Endothelial cell of umbilical vein (primary cell): ENCODE results near the gene TLE7. TPM values are rescaled to one million over a fixed set of nuclear protein-coding genes. Genes with fewer than 3 reads are reported as not detected.

Experiments
- BruUV-seq: library from RNA; stranded (reverse); fragments of 400-500 nt; replicated peaks from 2 replicates; lab custom pipeline; 2021; lab: Mats Ljungman, UMichigan
- CTCF ChIA-PET: fragments of 300-600, 350-600 bp; sonication (Branson Sonifier 250); formaldehyde crosslinking; loops from one replicate; lab custom pipeline; 2021; ENCODE audit warnings: antibody characterized with exemption, inconsistent platforms; lab: Charles Lee
- POLR2A ChIA-PET: fragments of 300-600, 350-600 bp; sonication (Branson Sonifier 250); formaldehyde crosslinking; loops from one replicate; lab custom pipeline; 2021; ENCODE audit warnings: antibody characterized with exemption, inconsistent platforms; lab: Charles Lee
- DNase-seq: peaks from one replicate; pipeline ENCODE4 v3.0.0-alpha.2; 2011; ENCODE audit warnings: low read depth, low spot score
- FAIRE-seq: peaks from 2 replicates; lab custom pipeline; 2011; peaks lifted over from hg19 to GRCh38; lab: Jason Lieb, UNC
- H2AFZ ChIP-seq: 2 replicates; pipeline ENCODE4 v1.6.0; 2012; ENCODE audit warnings: low read depth, low read length, control low read depth, inconsistent platforms
- H3K27ac ChIP-seq: 2 replicates; pipeline ENCODE4 v1.5.1; 2011; ENCODE audit warnings: low read depth, mild to moderate bottlenecking, control low read depth, low read length, moderate library complexity; ENCODE audit not compliant: insufficient read depth
- H3K27me3 ChIP-seq, 2 experiments: 2 replicates each; pipeline versions ENCODE4 v1.6.0 to v1.6.1; 2011; ENCODE audit warnings: low read length in 2 of 2, mixed read lengths in 1 of 2; ENCODE audit not compliant: control insufficient read depth in 2 of 2, insufficient read depth in 2 of 2
- H3K36me3 ChIP-seq, 2 experiments: 2 replicates in 1 of 2; 3 replicates in 1 of 2; pipeline ENCODE4 v1.5.1; 2011; ENCODE audit warnings: low read length in 2 of 2, mild to moderate bottlenecking in 1 of 2, moderate library complexity in 1 of 2; ENCODE audit not compliant: control insufficient read depth in 2 of 2, insufficient read depth in 2 of 2; ENCODE audit errors: extremely low read depth in 1 of 2
- H3K4me1 ChIP-seq: 3 replicates; pipeline ENCODE4 v1.5.1; 2011; ENCODE audit warnings: mild to moderate bottlenecking, low read length; ENCODE audit not compliant: control insufficient read depth, insufficient read depth; ENCODE audit errors: extremely low read depth
- H3K4me2 ChIP-seq: 2 replicates; pipeline ENCODE4 v1.6.1; 2011; ENCODE audit warnings: low read length, control low read depth, mixed read lengths; ENCODE audit not compliant: insufficient read depth
- H3K4me3 ChIP-seq, 3 experiments: fragments of 200-600 bp in 1 of 3; sonication (generic), shearing (Covaris generic) in 1 of 3; replicated peaks in 1 of 3; 2 replicates each; pipeline ENCODE4 v1.5.1; 2011 to 2016; ENCODE audit warnings: control low read depth in 3 of 3, low read length in 3 of 3, mild to moderate bottlenecking in 2 of 3, inconsistent platforms in 1 of 3, low read depth in 1 of 3, moderate library complexity in 1 of 3; ENCODE audit not compliant: insufficient read depth in 1 of 3
- H3K79me2 ChIP-seq: 2 replicates; pipeline ENCODE4 v1.6.0; 2012; ENCODE audit warnings: low read length, inconsistent platforms; ENCODE audit not compliant: control insufficient read depth, insufficient read depth
- H3K9ac ChIP-seq: replicated peaks from 2 replicates; pipeline ENCODE3; 2011; ENCODE audit warnings: low read length, control low read depth; ENCODE audit not compliant: insufficient read depth; ENCODE audit errors: extremely low read depth
- H3K9me1 ChIP-seq: replicated peaks from 3 replicates; pipeline ENCODE4 v1.6.0; 2011; ENCODE audit warnings: mild to moderate bottlenecking, low read length; ENCODE audit not compliant: control insufficient read depth, insufficient read depth; ENCODE audit errors: extremely low read depth
- H3K9me3 ChIP-seq: replicated peaks from 2 replicates; pipeline ENCODE4 v1.5.1; 2012; ENCODE audit warnings: low read length, inconsistent platforms; ENCODE audit not compliant: control insufficient read depth, insufficient read depth
- H4K20me1 ChIP-seq: replicated peaks from 2 replicates; pipeline ENCODE3; 2011; ENCODE audit warnings: mild to moderate bottlenecking, low read length; ENCODE audit not compliant: control insufficient read depth, insufficient read depth; ENCODE audit errors: extremely low read depth
- FOS ChIP-seq: IDR thresholded peaks from 2 replicates; pipeline ENCODE4 v1.6.1; 2011; ENCODE audit warnings: mild to moderate bottlenecking, low read length, moderate library complexity, borderline replicate concordance; ENCODE audit not compliant: insufficient read depth
- GATA2 ChIP-seq: IDR thresholded peaks from 2 replicates; pipeline ENCODE4 v1.7.0; 2011; ENCODE audit warnings: low read depth, mild to moderate bottlenecking, moderate library complexity, mixed read lengths, low read length; ENCODE audit not compliant: insufficient read length, insufficient read depth
- JUN ChIP-seq: IDR thresholded peaks from 2 replicates; pipeline ENCODE4 v1.6.1; 2011; ENCODE audit warnings: borderline replicate concordance, low read depth; ENCODE audit not compliant: insufficient read length, insufficient read depth
- POLR2A ChIP-seq: IDR thresholded peaks from 2 replicates; pipeline ENCODE4 v1.6.1; 2012; ENCODE audit warnings: low read depth, mild to moderate bottlenecking, control low read depth, low read length
- POLR2AphosphoS5 ChIP-seq: IDR thresholded peaks from 2 replicates; pipeline ENCODE4 v1.6.1; 2012; ENCODE audit warnings: low read depth, mild to moderate bottlenecking, control low read depth, low read length, moderate library complexity; ENCODE audit not compliant: insufficient read depth
- dilution Hi-C: fragments of 300-500 bp; cut with MboI; formaldehyde crosslinking; loops from one replicate; pipeline ENCODE4 v1.15.0; 2019; ENCODE audit warnings: low sequenced_read_pairs; ENCODE audit not compliant: extremely low pct_ligation_motif_present
- intact Hi-C: fragments of 100-400 bp; cut with micrococcal nuclease; formaldehyde crosslinking; loops from one replicate; pipeline ENCODE4 v1.10.0; 2022
- polyA plus RNA-seq, 4 experiments: library from polyadenylated mRNA; depleted of rRNA in 3 of 4; stranded (reverse) in 3 of 4; unstranded in 1 of 4; fragments of >200 nt; gene quantifications; 2 replicates each; pipeline versions ENCODE4 v1.2.1 to v1.2.3, GENCODE V29; 2011 to 2012; ENCODE audit warnings: missing spikeins in 1 of 4
- total RNA-seq: library from RNA; stranded (reverse); gene quantifications from 2 replicates; pipeline ENCODE4 v1.2.3, GENCODE V29; 2021
- TF ChIP-seq, protein P1 (sequence below): IDR thresholded peaks from 2 replicates; pipeline ENCODE4 v1.6.1; 2011; ENCODE audit not compliant: insufficient read depth, insufficient read length
- TF ChIP-seq, protein P2 (sequence below), 2 donors: IDR thresholded peaks; 1 replicate in 1 of 2; 2 replicates in 1 of 2; pipeline ENCODE4 v1.5.1; 2011; ENCODE audit warnings: low read length in 2 of 2, mild to moderate bottlenecking in 2 of 2, moderate library complexity in 2 of 2, control low read depth in 1 of 2, inconsistent platforms in 1 of 2, low read depth in 1 of 2; ENCODE audit not compliant: insufficient read depth in 1 of 2; ENCODE audit errors: extremely low read depth in 1 of 2

The TLE7 gene
- total and polyA plus RNA-seq, 2 donors (not counting 3 experiments of a cell fraction or from before 2014, with no cell fraction given), result not detected

- no peaks in the 10 kb centered on the region for H3K9me1 ChIP-seq
- no peak overlapping the region for H2AFZ ChIP-seq
- BruUV-seq, result no TSS peak
- H3K79me2 ChIP-seq, result no peaks in the 10 kb centered on the region
- H3K27ac ChIP-seq, result no peak overlapping the region
- intact Hi-C loops, result no loop called here
- no peak overlapping the region for H3K9ac ChIP-seq
- peaks cover 0 to 5% of the 10 kb centered on the region in 2 experiments for H3K27me3 ChIP-seq
- H3K4me1 ChIP-seq, result no peaks in the 10 kb centered on the region
- no peaks in the 10 kb centered on the region for H3K9me3 ChIP-seq
- no peak overlapping the region for H3K4me2 ChIP-seq
- no peak overlapping the region for H3K4me3 ChIP-seq
- TF ChIP-seq POLR2AphosphoS5 (no peak), GATA2 (no peak), POLR2A (no peak), FOS (no peak), JUN (no peak)
- TF ChIP-seq, protein P1, sequence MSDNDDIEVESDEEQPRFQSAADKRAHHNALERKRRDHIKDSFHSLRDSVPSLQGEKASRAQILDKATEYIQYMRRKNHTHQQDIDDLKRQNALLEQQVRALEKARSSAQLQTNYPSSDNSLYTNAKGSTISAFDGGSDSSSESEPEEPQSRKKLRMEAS, result no peak
- TF ChIP-seq, protein P2, sequence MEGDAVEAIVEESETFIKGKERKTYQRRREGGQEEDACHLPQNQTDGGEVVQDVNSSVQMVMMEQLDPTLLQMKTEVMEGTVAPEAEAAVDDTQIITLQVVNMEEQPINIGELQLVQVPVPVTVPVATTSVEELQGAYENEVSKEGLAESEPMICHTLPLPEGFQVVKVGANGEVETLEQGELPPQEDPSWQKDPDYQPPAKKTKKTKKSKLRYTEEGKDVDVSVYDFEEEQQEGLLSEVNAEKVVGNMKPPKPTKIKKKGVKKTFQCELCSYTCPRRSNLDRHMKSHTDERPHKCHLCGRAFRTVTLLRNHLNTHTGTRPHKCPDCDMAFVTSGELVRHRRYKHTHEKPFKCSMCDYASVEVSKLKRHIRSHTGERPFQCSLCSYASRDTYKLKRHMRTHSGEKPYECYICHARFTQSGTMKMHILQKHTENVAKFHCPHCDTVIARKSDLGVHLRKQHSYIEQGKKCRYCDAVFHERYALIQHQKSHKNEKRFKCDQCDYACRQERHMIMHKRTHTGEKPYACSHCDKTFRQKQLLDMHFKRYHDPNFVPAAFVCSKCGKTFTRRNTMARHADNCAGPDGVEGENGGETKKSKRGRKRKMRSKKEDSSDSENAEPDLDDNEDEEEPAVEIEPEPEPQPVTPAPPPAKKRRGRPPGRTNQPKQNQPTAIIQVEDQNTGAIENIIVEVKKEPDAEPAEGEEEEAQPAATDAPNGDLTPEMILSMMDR (IDR thresholded peaks at IDR 0.05; ENCODE audit: extremely low read depth in 1 of 2, insufficient read depth in 1 of 2, low read depth in 1 of 2, low read length in 2 of 2), result no peak
- no peaks in the 10 kb centered on the region for H4K20me1 ChIP-seq
- H3K36me3 ChIP-seq, result no peaks in the 10 kb centered on the region
- POLR2A ChIA-PET, result no interaction called here
- no peak for DNase-seq
- FAIRE-seq, result no peak
- dilution Hi-C loops, result no loop called here
- CTCF ChIA-PET, result interaction anchor here (2.5 kb wide), 1 partner anchor 9 kb away, joined by 12 read pairs; no protein-coding TSS in a partner anchor
Observed at GRCh38 chr16:71490361-71490760, 48.5 kb upstream of the TLE7 start.
